GM19372 (cell line): ENCODE measurements around the gene HK3.

Experiments used
- ATAC-seq: cut with Tn5 transposase; IDR thresholded peaks from one replicate; pipeline ENCODE4 v1.9.1; 2021; ENCODE audit warnings: mild to moderate bottlenecking, low read depth, moderate library complexity; ENCODE audit not compliant: unreplicated experiment

Gene HK3

GRCh38 chr5:176854164-176854563 is 45.0 kb downstream of the HK3 start:
- no peak for ATAC-seq

GRCh38 chr5:176853151-176853778 is 45.9 kb downstream of the HK3 start:
- no peak for ATAC-seq

- ATAC-seq = no peak
These were observed 47.1 kb downstream of the HK3 start for GRCh38 chr5:176851871-176852658.

GRCh38 chr5:176851380-176851779 is 47.8 kb downstream of the HK3 start:
- ATAC-seq = no peak

GRCh38 chr5:176850371-176851245 is 48.5 kb downstream of the HK3 start:
- ATAC-seq = no peak

- ATAC-seq = no peak
These were observed 49.4 kb downstream of the HK3 start for GRCh38 chr5:176849611-176850227.

- ATAC-seq = no peak
These were observed 50.5 kb downstream of the HK3 start for GRCh38 chr5:176848651-176849050.

GRCh38 chr5:176847726-176848290 is 51.3 kb downstream of the HK3 start:
- ATAC-seq = no peak

- ATAC-seq = no peak
These were observed 52.0 kb downstream of the HK3 start for GRCh38 chr5:176847148-176847547.

- no peak for ATAC-seq
These were observed 52.6 kb downstream of the HK3 start for GRCh38 chr5:176846335-176847140.

GRCh38 chr5:176845392-176845713 is 53.8 kb downstream of the HK3 start:
- ATAC-seq = no peak

GRCh38 chr5:176844706-176845391 is 54.3 kb downstream of the HK3 start:
- no peak for ATAC-seq

GRCh38 chr5:176844281-176844680 is 54.9 kb downstream of the HK3 start:
- ATAC-seq = no peak

GRCh38 chr5:176843673-176844072 is 55.5 kb downstream of the HK3 start:
- ATAC-seq = no peak

- no peak for ATAC-seq
These were observed 61.4 kb downstream of the HK3 start for GRCh38 chr5:176837707-176838115.

GRCh38 chr5:176836811-176837706 is 62.1 kb downstream of the HK3 start:
- ATAC-seq = no peak

GRCh38 chr5:176835918-176836317 is 63.2 kb downstream of the HK3 start:
- no peak for ATAC-seq

- ATAC-seq = no peak
These were observed 65.9 kb downstream of the HK3 start for GRCh38 chr5:176833286-176833685.
